ENCODE measurements around the gene CCRL2. TPM values are rescaled to one million over a fixed set of nuclear protein-coding genes. Genes with fewer than 3 reads are reported as not detected.

The CCRL2 gene
- total and polyA plus RNA-seq, 2 of the 4 experiments (the other 2 are of a cell fraction) = 0.29 to 0.36 TPM

- TF ChIP-seq MAFK (IDR thresholded peaks at IDR 0.05; ENCODE audit: low read depth, low read length) = no peak
- no peak for TF ChIP-seq MAZ (IDR thresholded peaks at IDR 0.05; ENCODE audit: borderline replicate concordance, low read depth, low read length)
- no peak for TF ChIP-seq ELK1 (IDR thresholded peaks at IDR 0.05; ENCODE audit: borderline replicate concordance, low read depth, low read length)
- TF ChIP-seq MXI1 (IDR thresholded peaks at IDR 0.05; ENCODE audit: borderline replicate concordance, low read depth, low read length) = no peak
- no peak for TF ChIP-seq CTCF (conservative IDR thresholded peaks at IDR 0.05; ENCODE audit: low read depth, low read length)
- no peak for TF ChIP-seq RCOR1 (IDR thresholded peaks at IDR 0.05; ENCODE audit: insufficient replicate concordance, low read length)
- TF ChIP-seq NFE2L2 (IDR thresholded peaks at IDR 0.05; ENCODE audit: low read depth, low read length) = no peak
- TF ChIP-seq FOS (IDR thresholded peaks at IDR 0.05; ENCODE audit: low read depth, low read length) = no peak
- no peak for TF ChIP-seq POLR2A (IDR thresholded peaks at IDR 0.05; ENCODE audit: low read depth, low read length)
- TF ChIP-seq, protein P1, sequence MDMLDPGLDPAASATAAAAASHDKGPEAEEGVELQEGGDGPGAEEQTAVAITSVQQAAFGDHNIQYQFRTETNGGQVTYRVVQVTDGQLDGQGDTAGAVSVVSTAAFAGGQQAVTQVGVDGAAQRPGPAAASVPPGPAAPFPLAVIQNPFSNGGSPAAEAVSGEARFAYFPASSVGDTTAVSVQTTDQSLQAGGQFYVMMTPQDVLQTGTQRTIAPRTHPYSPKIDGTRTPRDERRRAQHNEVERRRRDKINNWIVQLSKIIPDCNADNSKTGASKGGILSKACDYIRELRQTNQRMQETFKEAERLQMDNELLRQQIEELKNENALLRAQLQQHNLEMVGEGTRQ (IDR thresholded peaks at IDR 0.05; ENCODE audit: low read depth, low read length) = no peak
- TF ChIP-seq CEBPB (IDR thresholded peaks at IDR 0.05; ENCODE audit: low read depth, low read length) = no peak
- no peak for TF ChIP-seq RAD21 (IDR thresholded peaks at IDR 0.05; ENCODE audit: low read length)
- TF ChIP-seq RFX5 (IDR thresholded peaks at IDR 0.05; ENCODE audit: low read depth, low read length) = no peak
- no peak for TF ChIP-seq BHLHE40 (IDR thresholded peaks at IDR 0.05; ENCODE audit: low read depth, low read length)
- TF ChIP-seq SMC3 (IDR thresholded peaks at IDR 0.05; ENCODE audit: low read depth, low read length) = no peak
- TF ChIP-seq CHD1 (IDR thresholded peaks at IDR 0.05; ENCODE audit: low read depth, low read length) = no peak
- no peaks in the 10 kb centered on the region for H3K4me1 ChIP-seq (ENCODE audit: control insufficient read depth, insufficient read depth, low read length)
- no peak overlapping the region for H3K14ac ChIP-seq (replicated peaks; ENCODE audit: low read depth, low read length)
- H4K5ac ChIP-seq (ENCODE audit: low read depth, low read length) = no peak overlapping the region
- no CpG with 5 or more reads among the region's 5 CpGs for WGBS, 2 experiments (ENCODE audit: extremely low coverage in 2 of 2, insufficient read length in 1 of 2)
- no peak overlapping the region for H3K18ac ChIP-seq (ENCODE audit: low read depth, low read length)
- H3K27ac ChIP-seq (ENCODE audit: insufficient read depth, low read length) = no peak overlapping the region
- no peak overlapping the region for H4K91ac ChIP-seq (ENCODE audit: insufficient read depth, low read depth, low read length)
- no peak overlapping the region for H2AK9ac ChIP-seq (replicated peaks; ENCODE audit: low read depth, low read length, poor library complexity)
- no peaks in the 10 kb centered on the region for H3K79me1 ChIP-seq (ENCODE audit: low read depth in 1 of 2, low read length in 2 of 2)
- no peak overlapping the region for H3K4ac ChIP-seq (ENCODE audit: low read depth, low read length)
- H2AFZ ChIP-seq (replicated peaks; ENCODE audit: low read length, poor library complexity) = no peak overlapping the region
- H2BK120ac ChIP-seq (ENCODE audit: low read depth, low read length) = no peak overlapping the region
- no peak overlapping the region for H3K4me2 ChIP-seq (ENCODE audit: low read depth, low read length)
- H2BK15ac ChIP-seq (ENCODE audit: low read depth, low read length) = no peak overlapping the region
- intact Hi-C loops (cut with micrococcal nuclease) (no loop called here), in situ Hi-C loops (cut with MboI; ENCODE audit: low sequenced_read_pairs) (no loop called here), dilution Hi-C loops (cut with HindIII; ENCODE audit: low sequenced_read_pairs, unreplicated experiment) (no loop called here)
- H2BK20ac ChIP-seq (ENCODE audit: low read depth, low read length) = no peak overlapping the region
- H3K9me1 ChIP-seq (ENCODE audit: insufficient read depth, low read length) = no peaks in the 10 kb centered on the region
- H2AK5ac ChIP-seq (ENCODE audit: low read depth, low read length) = no peak overlapping the region
- no peak overlapping the region for H3K9ac ChIP-seq (ENCODE audit: low read depth, low read length)
- H4K20me1 ChIP-seq (ENCODE audit: insufficient read depth, low read length) = no peaks in the 10 kb centered on the region
- DNase-seq = no peak
- no peak overlapping the region for H4K8ac ChIP-seq (ENCODE audit: low read depth in 2 of 2, low read length in 2 of 2)
- H3K27me3 ChIP-seq (ENCODE audit: control insufficient read depth, insufficient read depth, low read length) = peaks cover 41% of the 10 kb centered on the region
- H3K4me3 ChIP-seq (ENCODE audit: insufficient read depth, low read depth, low read length) = no peak overlapping the region
- ChIA-PET POLR2A (ENCODE audit: unreplicated experiment) (no interaction called here), CTCF (no interaction called here)
- no peak overlapping the region for H3K23ac ChIP-seq (ENCODE audit: low read depth, low read length)
- no TSS peak for BruUV-seq (replicated peaks)
- H3K9me3 ChIP-seq (ENCODE audit: control insufficient read depth, insufficient read depth, low read length) = no peaks in the 10 kb centered on the region
- H3K36me3 ChIP-seq (ENCODE audit: control insufficient read depth, insufficient read depth, low read length) = no peaks in the 10 kb centered on the region
- H3K56ac ChIP-seq (ENCODE audit: extremely low read depth, insufficient read depth, low read length) = no peak overlapping the region
- no peak for ATAC-seq (ENCODE audit: low read depth)
- no peak overlapping the region for H2BK5ac ChIP-seq (ENCODE audit: low read depth, low read length, poor library complexity, severe bottlenecking)
Observed at GRCh38 chr3:46365737-46366524, 41.1 kb upstream of the CCRL2 start.
